Hematopoietic multipotent progenitor cell treated with erythropoietin and hydrocortisone succinate and interleukin-3 and kit ligand, for 15 days (in vitro differentiated cells): ENCODE data around the gene GPR176.

Source experiments
- DNase-seq: peaks from one replicate; pipeline ENCODE4 v3.0.0-alpha.2; 2015; ENCODE audit warnings: low spot score

Gene GPR176

DNA sequence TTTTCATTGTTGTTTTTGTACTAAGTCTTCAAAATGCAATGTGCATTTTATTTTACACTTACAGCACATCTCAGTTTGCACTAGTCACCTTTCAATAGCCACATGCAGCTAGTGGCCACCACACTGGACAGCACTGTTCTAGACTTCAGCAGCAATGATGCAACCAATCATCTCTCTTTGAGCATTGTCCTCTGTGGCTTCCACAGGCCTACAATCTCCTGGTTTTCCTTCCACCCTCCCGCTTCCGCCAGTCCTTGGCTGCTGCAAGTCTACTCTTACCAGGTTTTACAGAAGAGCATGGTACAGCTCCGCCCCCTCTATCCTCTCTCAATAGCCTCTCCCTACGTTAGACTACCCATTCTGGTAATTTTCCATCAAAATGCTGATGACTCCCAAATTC is 112.3 kb downstream of the GPR176 start:
- no peak for DNase-seq

DNA sequence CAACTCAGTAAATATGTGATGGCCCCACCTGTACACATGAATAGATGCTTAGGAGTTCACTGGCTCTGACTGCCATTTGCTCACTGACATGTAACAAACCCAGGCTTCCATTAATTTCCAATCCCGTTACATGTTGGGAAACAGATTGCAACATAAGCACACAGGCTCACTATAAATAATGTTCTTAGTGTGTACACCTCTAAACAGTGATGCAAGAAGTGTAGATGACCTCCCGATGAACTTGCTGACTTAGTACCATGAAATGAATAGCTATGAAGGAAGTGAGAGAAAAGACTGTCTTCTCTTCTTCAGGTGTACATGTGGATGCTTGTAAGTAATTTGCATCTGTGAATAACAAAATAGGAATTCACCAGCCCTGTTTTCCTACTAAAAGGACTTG is 116.0 kb downstream of the GPR176 start:
- DNase-seq = no peak

DNA sequence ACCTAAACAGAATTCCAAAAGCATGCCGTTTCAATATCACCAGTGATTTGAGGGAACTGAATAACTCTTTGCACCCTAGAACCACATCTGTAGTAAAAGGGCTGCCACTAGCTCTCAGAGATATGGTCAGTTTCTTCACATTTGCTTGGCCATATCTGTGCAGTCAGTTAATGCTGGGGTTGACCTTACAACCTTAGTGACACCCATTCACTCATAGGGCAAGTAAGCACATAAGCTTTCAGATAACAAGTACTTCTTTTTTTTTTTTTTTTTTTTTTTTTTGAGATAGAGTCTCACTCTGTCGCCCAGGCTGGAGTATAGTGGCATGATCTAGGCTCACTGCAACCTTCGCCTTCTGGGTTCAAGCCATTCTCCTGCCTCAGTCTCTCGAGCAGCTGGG is 117.0 kb downstream of the GPR176 start:
- no peak for DNase-seq

DNA sequence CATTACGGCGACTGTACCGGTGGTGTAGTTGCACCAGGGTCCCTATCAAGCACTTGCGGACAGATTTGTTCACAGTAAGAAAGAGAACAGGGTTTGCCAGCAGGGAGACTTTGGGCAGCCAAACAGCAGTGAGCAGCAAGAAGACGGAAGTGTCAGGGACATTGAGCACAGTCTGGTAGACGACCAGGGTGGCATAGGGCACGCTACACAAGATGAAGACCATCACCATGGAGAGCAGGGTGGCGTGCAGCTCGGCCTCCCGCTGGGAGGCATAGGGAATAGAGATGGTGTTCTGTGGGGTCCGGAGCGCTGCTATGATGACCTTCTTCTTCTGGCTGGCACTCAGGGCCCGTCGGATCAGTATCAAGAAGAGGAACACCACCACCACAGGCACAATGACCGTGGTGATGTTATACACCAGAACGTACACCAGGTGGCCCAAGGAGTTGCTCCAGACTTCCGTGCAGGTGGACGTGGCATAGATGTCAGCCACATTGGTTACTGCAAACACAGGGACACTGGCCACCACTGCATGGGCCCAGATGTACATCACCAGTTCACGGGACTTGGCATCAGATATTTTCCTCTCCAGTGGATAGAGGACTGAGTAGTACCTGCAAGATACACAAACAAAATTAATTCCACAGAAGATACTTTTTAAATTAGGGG is 118.3 kb downstream of the GPR176 start:
- peak; percentile 10 for DNase-seq

DNA sequence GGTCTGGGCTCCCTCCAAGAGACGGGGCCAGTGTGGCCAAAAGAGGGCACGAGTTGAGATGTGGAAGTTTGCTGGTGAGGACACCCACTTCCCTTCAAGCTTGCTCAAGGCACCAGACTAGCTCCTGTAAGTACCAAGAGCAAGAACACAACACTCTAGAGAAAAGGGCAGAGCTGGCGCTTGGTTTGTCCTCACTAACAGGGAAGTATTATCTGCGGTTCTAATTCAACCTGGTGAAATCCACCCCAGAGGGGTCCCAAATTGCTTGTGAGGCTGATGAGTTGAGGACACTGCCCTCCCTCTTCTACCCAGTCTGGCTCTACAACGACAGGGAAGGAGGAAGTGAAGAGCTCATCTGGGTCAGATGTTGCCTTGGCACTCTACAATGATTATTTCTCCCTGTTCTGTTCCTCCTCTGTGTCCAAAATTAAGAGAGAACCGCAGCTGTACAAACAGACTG is 120.5 kb downstream of the GPR176 start:
- no peak for DNase-seq

DNA sequence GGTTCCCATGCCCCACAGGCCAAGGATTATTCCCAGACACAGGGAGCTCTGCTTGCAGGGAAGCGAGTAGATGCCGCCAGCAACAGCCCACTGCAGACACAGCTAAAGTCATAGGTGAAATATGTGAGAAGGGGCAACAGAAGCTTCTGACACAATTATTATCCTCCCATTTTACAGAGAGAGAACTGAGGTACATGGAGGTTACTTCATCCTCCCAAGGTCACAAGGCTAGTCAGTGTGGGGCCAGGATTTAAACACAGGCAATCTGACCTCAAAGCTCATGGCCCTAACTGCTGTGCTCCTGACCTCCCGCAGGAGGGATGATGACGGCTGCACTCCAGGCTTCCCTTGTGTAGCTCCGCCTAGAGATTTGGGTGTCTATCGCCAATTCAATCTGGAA is 121.7 kb downstream of the GPR176 start:
- no peak for DNase-seq

DNA sequence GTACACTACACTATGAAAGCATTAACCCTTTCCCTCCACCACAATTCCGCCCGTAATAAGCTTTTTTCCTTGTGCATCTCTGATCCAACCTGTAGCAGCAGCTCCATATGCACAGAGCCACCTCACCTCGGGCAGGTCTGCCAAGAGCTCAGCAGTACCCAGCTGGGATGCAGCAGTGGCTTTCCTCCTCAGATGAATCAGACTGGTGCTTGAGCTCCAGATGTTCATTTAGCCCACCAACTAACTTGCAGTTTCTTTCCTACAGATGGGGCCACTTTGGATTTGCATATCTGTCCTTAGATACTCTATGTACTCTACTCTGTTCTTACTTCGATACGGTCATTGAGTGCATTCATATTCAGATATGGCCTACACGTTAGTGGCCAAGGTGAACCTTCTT is 122.7 kb downstream of the GPR176 start:
- no peak for DNase-seq

DNA sequence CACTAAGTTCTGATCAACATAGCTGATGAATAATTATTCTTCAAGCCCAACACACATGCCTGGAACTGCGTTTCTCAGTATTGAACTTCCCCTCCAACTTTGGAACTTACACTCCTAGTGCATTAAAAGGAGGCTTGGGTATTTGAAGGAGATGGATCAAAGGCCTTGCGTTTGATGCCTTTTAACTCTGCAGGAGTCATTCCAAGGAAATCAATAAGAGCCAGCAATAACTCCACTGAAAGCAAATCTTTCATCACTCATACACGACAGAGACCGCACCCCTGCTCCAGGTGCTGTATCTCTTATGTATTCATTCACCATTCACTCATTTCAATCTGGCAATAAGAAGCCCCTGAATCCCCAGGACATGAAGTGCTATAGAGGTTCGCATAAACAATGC is 123.5 kb downstream of the GPR176 start:
- no peak for DNase-seq

DNA sequence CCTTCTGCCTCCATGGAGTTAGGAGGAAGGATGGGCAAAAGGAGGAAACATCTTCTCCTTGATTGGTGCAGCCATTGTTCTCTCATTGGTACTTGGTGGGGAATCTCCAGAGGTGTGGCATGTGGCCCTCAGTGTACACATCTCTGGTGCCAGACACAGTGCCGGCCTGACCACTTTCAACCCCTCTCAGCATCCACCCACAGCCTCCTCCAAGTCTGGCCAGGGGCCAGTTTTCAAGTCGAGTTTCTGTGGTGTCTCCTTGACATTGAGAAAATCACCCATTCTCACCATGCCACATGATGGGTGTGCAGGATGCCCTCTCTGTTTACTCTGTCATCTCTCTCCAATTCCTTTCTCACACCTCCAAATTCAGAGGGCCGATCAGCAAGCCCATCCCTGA is 124.6 kb downstream of the GPR176 start:
- DNase-seq = no peak

DNA sequence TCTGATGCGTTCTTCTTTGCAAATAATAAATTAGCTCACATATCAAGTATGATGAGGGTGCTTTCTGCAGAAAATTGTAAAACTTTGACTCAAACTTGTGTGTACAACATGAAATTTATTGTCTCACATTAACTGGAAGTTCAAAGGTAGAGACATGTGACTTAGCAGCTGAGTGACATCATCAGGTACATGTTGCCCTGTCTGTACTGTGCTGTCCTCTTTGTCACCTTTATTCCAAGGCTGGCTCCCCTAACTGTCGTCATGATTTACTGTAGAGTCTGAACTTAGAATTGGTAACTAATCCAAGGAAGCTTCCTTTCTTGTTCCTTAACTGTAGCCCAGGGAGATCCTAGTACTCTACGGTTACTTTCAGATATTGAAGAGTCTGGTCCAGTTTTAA is 125.1 kb downstream of the GPR176 start:
- no peak for DNase-seq

DNA sequence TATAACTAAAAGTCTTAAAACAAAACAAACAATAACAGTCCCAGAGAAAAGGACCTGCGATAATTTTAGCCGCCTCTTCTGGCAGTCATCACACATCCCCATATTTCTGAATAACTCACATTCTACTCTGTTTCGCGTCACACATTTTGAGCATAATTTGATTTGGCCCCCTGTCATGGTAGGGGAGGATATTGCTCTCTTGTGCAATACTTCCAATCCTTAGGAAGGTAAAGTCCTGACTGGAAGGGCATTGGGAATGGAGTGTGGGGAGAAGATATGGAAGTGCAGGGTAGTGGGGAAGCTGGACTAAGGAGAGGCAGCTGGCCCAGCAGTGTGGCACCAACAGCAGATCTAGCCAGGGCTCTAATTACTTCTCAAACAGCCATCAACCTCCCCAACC is 126.1 kb downstream of the GPR176 start:
- DNase-seq = no peak

DNA sequence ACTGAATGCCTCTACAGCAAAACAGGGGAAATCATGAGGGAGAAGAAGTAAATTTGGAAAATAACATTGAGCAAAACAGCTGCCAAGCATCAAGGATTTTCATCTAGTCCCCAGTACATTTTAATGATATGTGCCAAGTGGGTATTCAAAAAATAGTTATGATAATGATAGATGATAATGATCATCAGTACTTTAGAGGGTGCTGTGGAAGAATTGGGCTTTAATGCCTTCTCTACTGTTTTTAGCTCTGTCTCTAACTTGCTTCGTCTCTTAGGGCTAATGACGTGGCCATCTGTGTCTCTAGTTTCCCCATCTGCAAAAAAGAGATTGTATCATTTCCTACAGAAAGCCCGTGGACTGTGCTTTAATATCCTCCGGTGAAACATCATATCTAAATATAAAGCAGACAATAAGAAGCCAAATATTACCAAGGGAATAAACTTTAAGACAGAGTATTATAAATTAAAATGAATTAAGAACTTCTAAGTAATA is 127.2 kb downstream of the GPR176 start:
- no peak for DNase-seq

DNA sequence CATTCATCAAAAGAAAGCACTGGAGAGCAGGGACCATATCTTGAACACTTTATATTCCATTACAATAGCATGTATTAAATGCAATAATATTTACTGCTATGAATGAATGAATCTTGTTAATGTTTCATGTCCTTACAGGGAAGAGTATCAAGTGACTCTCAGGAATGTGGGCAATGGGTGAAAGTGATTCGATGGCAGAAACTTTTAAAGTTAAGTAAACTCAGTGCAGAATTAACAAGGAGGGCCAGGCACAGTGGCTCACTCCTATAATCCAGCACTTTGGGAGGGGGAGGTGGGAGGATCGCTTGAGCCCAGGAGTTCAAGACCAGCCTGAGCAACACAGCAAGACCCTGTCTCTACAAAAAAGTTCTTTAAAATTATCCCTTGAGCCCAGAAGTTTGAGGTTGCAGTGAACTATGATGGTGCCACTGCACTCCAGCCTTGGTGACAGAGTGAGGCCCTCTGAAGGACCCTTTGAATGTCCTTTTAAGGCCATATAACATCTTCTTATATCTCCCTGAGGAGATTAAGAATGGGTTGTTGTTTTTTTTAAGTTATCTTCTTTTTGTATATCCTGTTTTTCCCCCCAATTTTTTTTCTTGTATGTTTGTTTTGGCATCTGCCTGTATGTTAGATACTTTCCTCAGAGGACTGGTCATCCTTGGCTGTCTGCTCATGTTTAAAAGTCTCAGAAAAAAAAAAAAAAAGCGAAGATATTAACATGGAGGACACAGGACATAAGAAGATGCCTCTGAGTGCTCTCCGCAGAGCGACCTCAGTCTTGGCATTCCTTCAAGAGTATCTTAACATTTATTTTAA is 127.8 kb downstream of the GPR176 start:
- no peak for DNase-seq

DNA sequence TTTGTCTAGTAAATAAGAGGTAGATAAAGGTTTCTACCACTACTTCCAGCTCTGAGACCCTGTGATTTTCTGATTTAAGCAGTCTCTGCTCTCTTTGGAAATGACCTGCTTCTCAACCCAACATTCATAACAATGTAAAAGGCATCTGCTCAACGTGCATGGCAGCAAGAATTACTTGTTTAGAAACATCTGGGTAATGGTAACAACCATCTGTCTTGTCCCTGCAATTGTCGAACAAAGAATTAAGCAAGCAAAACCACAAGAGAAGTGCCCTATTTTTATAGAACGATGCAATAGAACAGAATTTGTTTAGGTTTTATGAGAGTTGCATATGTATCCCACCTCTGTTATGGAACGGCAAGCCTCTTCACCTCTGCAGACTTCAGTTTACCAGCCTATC is 130.3 kb downstream of the GPR176 start:
- DNase-seq = no peak

DNA sequence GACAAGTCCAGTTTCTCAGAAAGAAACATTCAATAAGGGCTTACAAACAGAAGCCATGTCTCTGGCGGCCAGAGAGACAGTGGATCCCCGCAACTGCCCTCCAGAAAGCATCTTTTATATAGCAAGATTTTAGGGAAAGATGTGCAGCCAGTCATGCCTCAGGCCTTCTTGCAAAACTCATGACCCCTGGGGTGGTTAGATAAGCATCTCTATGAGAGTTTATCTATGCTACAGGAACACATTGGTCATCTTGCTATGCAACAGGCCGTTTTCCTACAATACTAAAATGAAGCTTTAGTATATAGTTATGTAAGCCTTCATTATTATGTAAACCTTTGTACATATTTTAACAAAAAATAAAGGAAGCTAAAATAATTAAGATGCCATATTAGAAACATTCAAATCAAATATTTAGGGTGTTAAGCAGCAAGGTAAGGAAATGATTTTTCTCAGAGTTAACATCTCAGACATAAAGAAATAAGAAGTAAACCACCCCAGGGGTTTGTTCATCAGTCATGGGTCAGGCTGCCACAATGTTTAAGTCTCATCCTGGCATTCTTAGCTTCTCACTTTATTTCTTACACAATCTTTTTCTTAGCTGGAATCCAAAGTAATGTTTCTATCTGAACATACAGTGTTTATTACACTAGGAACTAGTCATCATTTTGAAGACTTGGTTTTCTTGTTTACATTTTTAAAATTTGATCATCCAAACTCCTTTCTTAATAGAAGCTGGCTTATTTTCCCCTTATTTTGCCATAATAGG is 131.1 kb downstream of the GPR176 start:
- DNase-seq = no peak

DNA sequence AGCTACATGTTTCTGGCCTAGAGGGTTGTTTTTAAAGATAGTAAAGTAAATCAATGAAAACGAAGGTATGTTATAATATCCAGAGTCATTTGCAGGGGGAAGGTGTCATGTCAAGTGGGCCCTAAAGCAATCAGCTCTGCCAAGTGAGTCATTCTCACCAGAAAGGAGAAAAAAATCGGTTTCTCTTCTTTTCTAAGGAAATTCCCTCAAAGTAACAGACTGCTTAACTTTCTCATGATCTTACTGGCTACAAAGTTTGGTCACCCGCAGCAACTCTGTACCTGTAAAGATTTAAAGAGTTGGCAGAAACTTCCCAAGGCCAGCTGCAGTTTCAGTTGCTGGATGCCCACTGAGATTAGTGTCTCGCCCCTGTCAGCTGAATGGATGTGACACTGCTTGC is 132.0 kb downstream of the GPR176 start:
- no peak for DNase-seq

DNA sequence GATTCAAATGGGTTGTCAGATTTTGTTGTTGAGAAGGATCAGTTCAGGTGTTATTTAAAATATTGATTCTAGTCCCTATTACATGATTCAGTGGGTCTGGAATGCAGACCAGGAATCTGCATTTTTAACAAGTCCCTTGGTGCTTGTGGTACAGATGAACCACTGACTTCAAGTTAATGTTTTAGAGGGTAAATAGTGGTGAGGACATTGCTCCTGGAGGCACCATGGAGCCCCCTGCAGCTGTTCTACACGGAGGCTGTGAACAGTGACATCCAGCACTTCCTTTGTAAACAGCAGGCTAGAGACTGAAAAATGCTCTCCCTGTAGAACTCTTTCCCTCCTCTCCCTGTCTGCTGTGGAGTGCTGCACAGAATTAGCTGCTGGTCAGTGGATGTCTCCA is 132.6 kb downstream of the GPR176 start:
- DNase-seq = no peak

DNA sequence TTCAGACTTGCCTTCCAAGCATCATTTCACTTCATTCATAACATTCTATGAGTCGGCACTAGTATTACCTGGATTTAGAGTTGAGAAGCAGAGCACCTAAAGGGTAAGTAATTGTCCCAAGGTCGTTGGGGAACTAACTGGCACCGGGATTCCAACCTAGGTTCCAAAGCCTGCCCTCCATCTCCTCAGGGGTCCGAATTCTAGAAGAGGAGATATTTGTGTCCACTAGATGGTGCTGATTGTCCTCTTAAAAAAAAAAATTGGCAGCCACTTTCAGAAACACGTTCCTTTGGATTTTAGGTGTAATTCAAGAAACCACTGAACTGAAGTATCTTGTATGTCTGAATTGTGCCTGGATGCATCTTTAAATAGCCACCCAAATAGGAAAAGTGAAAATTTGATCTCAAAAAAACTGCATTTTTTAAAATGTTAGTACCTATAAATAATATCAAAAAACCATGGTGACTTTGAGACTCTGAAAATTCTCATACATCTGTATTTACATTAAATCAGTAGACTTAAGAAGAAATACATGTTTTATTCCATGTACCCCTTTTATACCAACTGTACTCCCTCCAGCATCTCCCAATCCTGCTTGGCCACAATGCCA is 133.5 kb downstream of the GPR176 start:
- DNase-seq = peak; percentile 68

DNA sequence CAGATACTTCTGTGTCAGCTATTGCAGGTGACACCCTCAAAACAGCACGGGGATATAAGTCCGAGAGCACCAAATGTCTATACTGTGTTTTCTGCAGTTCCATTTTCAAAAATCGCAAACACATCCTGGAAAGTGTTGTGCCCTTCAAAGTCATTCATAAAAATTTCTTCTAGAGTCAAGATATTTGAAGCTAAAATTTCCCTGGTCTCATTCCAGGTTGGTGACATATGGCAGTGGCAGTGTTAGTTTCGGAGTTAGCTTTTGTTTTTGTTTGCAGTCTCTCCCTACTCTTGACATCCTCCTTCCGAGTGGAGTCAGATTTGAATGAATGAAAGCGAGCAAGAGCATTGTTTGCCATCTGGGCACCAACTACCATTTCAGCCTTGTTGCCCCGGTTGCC is 134.2 kb downstream of the GPR176 start:
- no peak for DNase-seq

DNA sequence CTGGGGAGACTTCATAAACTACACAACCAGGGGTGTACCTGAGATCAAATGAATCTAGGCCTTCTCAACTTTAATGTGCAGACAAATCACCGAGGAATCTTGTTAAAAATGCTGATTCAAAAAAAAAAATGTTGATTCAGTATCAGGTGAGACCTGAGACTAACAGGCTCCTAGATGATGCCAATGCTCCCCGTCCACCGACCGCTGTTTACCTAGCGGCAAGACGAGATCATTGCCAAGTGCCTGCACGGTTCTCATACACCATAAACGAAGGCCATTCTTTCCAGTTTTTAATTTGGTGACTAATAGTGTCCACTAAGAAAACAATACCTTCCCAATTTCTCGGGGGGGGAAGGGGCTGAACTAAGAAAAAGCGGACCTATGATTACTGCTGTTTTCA is 134.9 kb downstream of the GPR176 start:
- DNase-seq = no peak

DNA sequence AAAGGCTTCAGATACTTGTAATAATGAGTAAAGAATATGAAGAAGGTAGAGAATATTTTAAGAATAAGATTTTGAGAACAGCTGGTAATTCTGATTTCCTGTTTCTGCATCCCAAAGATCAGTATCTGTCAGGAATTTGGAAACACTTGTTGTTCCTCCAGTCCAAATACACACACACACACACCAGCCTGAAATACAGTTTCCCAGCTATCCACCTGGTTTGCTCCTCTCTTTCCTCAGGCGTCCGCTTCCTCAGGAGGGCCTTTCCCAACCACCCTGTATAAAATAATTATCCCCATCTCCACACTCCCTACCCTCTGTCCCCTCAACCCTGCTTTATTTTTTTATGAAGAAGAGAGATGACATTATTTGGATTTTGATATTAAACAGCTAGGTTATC is 135.4 kb downstream of the GPR176 start:
- no peak for DNase-seq

DNA sequence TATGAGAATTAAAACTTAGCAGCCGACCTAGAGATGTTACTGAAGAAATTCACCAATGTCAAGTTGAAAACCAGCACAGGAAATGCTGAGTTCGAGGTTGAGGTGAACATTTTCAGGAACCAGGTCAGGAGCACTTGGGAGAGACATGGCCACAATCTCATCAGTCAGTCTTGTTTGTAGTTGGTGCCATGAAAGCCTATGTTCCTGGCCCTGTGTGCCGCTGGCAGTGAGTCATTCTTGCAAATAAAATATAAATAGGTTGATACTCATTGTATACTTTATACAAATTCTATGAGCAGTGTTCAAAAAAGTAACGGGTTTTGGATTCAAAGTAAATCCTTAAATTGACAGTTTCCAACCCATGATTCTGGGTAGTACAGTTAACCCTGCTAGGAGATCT is 135.9 kb downstream of the GPR176 start:
- DNase-seq = no peak
